SK-N-SH treated with all-trans-retinoic acid at 6 μM for 48 hours (cell line): ENCODE measurements around the gene MST1.

Experiments
- ARNTL ChIP-seq: fragments of 450-650 bp; formaldehyde crosslinking; IDR thresholded peaks from 2 replicates; pipeline ENCODE4 v1.5.0; 2020; ENCODE audit warnings: low read depth, mild to moderate bottlenecking, moderate library complexity, borderline replicate concordance
- RARB ChIP-seq: fragments of 250-450 bp; sonication (Bioruptor Pico); IDR thresholded peaks from 2 replicates; pipeline ENCODE4 v1.8.0; 2021; ENCODE audit warnings: mild to moderate bottlenecking, moderate library complexity
- TOX ChIP-seq: fragments of 250-450 bp; sonication (Bioruptor Pico); IDR thresholded peaks from 2 replicates; pipeline ENCODE4 v1.8.0; 2021; ENCODE audit warnings: mild to moderate bottlenecking, moderate library complexity, borderline replicate concordance
- ZFP3 ChIP-seq: fragments of 250-450 bp; sonication (Bioruptor Pico); IDR thresholded peaks from 2 replicates; pipeline ENCODE4 v1.5.0; 2020; ENCODE audit warnings: mild to moderate bottlenecking, moderate library complexity
- ZNF565 ChIP-seq: fragments of 450-650 bp; formaldehyde crosslinking; conservative IDR thresholded peaks from 2 replicates; pipeline ENCODE4 v1.5.0; 2020; ENCODE audit warnings: low read depth, mild to moderate bottlenecking, moderate library complexity

DNA sequence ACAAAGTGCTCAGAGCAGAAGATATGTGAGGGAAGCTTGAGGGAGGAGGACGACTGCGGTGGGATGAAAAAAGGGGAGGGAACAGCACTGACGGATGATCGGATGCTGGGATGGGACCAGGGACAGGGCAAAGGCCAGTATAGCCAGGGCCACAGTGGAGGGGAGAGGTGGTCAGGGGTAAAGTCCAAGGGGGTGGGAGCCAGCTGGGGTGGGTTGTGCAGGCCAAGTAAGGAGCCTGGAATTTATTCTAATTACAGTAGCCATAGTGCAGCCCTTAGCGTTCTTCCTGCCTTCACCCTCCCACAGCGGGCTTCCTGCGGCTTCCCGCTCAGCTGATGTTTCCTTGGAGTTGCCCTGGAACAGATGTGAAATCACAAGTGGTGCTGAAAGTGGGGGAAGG is 22.7 kb downstream of the MST1 start:
- TF ChIP-seq TOX (CRISPR knock-in tag) (no peak), ARNTL (no peak), ZNF565 (CRISPR knock-in tag) (no peak), ZFP3 (CRISPR knock-in tag) (no peak), RARB (no peak)
